Nephron progenitor cell (in vitro differentiated cells): ENCODE results near the gene AVPR1B.

Source experiments
- DNase-seq: peaks from one replicate; pipeline ENCODE4 v3.0.0; 2021
- H3K27ac Mint-ChIP-seq: 2 replicates; pipeline ENCODE4 v1.8.0; 2021; ENCODE audit warnings: mild to moderate bottlenecking, moderate library complexity, mixed read lengths
- H3K27me3 Mint-ChIP-seq: 2 replicates; pipeline ENCODE4 v1.8.0; 2021; ENCODE audit warnings: mild to moderate bottlenecking, low read depth, mixed read lengths; ENCODE audit not compliant: poor library complexity
- H3K36me3 Mint-ChIP-seq: 2 replicates; pipeline ENCODE4 v1.8.0; 2021; ENCODE audit warnings: low read depth, mixed read lengths
- H3K4me1 Mint-ChIP-seq: 2 replicates; pipeline ENCODE4 v1.8.0; 2021; ENCODE audit warnings: mixed read lengths
- H3K4me3 Mint-ChIP-seq: 2 replicates; pipeline ENCODE4 v1.8.0; 2021; ENCODE audit warnings: mild to moderate bottlenecking, moderate library complexity, mixed read lengths
- H3K9me3 Mint-ChIP-seq: 2 replicates; pipeline ENCODE4 v1.8.0; 2021; ENCODE audit warnings: mild to moderate bottlenecking, moderate library complexity, mixed read lengths
- CTCF ChIP-seq: fragments of 200-600 bp; sonication (generic); IDR thresholded peaks from 2 replicates; pipeline ENCODE4 v1.5.0; 2021; ENCODE audit warnings: antibody characterized with exemption

AVPR1B gene

GRCh38 chr1:206116191-206116872 lies 856 bp downstream of the AVPR1B start:
- Mint-ChIP-seq H3K36me3 (no peaks in the 10 kb centered on the region), H3K4me1 (peaks cover 12% of the 10 kb centered on the region), H3K4me3 (peak overlapping the region; percentile 85), H3K9me3 (peaks cover 27% of the 10 kb centered on the region), H3K27ac (no peak overlapping the region), H3K27me3 (peaks cover 83% of the 10 kb centered on the region)
- DNase-seq, result no peak
- no peak for TF ChIP-seq CTCF

GRCh38 chr1:206115791-206116190 lies 1.4 kb downstream of the AVPR1B start:
- Mint-ChIP-seq H3K36me3 (no peaks in the 10 kb centered on the region), H3K9me3 (peaks cover 21% of the 10 kb centered on the region), H3K4me3 (peak overlapping the region; percentile 59), H3K27ac (no peak overlapping the region), H3K27me3 (peaks cover 85% of the 10 kb centered on the region), H3K4me1 (peaks cover 12% of the 10 kb centered on the region)
- TF ChIP-seq CTCF, result no peak
- DNase-seq, result no peak

GRCh38 chr1:206114692-206115640 lies 2.2 kb downstream of the AVPR1B start:
- Mint-ChIP-seq H3K4me1 (peaks cover 12% of the 10 kb centered on the region), H3K27me3 (peaks cover 79% of the 10 kb centered on the region), H3K27ac (no peak overlapping the region), H3K4me3 (no peak overlapping the region), H3K9me3 (peaks cover 13% of the 10 kb centered on the region), H3K36me3 (no peaks in the 10 kb centered on the region)
- TF ChIP-seq CTCF, result no peak
- no peak for DNase-seq

GRCh38 chr1:206112600-206113301 lies 4.4 kb downstream of the AVPR1B start:
- no peak for TF ChIP-seq CTCF
- Mint-ChIP-seq H3K27me3 (peaks cover 65% of the 10 kb centered on the region), H3K9me3 (no peaks in the 10 kb centered on the region), H3K4me1 (peaks cover 9% of the 10 kb centered on the region), H3K27ac (no peak overlapping the region), H3K4me3 (no peak overlapping the region), H3K36me3 (no peaks in the 10 kb centered on the region)
- DNase-seq, result no peak

GRCh38 chr1:206111271-206111927 lies 5.8 kb downstream of the AVPR1B start:
- TF ChIP-seq CTCF, result no peak
- H3K36me3 Mint-ChIP-seq, result no peaks in the 10 kb centered on the region
- no peak overlapping the region for H3K27ac Mint-ChIP-seq
- DNase-seq, result no peak
- no peak overlapping the region for H3K4me3 Mint-ChIP-seq
- no peaks in the 10 kb centered on the region for H3K4me1 Mint-ChIP-seq
- H3K27me3 Mint-ChIP-seq, result peaks cover 51% of the 10 kb centered on the region
- H3K9me3 Mint-ChIP-seq, result no peaks in the 10 kb centered on the region
